ENCODE results near the gene FAM83E. TPM values are rescaled to one million over a fixed set of nuclear protein-coding genes. Genes with fewer than 3 reads are reported as not detected.

FAM83E gene
- total and polyA plus RNA-seq, 4 experiments from 2014 or later, result 4.3 to 5.3 TPM; not detected in 2

GRCh38 chr19:48624791-48625723, 10.2 kb upstream of the FAM83E start:
- DNase-seq, result no peak
- peaks cover 20% of the 10 kb centered on the region for H3K4me1 ChIP-seq (ENCODE audit: insufficient read depth, low read length)
- no peaks in the 10 kb centered on the region for H3K27me3 Mint-ChIP-seq
- peaks cover 16 to 45% (median 27%) of the 10 kb centered on the region in 4 donors for H3K4me1 Mint-ChIP-seq
- H3K4me3 ChIP-seq (ENCODE audit: low read length in 2 of 2), result peak overlapping the region in 1 of 2 donors; percentile 33
- POLR2A ChIA-PET (ENCODE audit: partially characterized antibody), result interaction anchor here (6.6 kb wide), 1 partner anchor 9 kb away, joined by 61 read pairs; no protein-coding TSS in a partner anchor
- H3K27ac ChIP-seq (ENCODE audit: low read depth, low read length), result peak overlapping the region; percentile 68
- no peaks in the 10 kb centered on the region for H3K9me3 Mint-ChIP-seq
- H3K36me3 Mint-ChIP-seq, result peaks cover 4 to 29% of the 10 kb centered on the region in 2 donors
- H3K9me3 ChIP-seq (ENCODE audit: control insufficient read depth in 1 of 2, low read length in 2 of 2), result no peaks in the 10 kb centered on the region
- CTCF ChIA-PET (ENCODE audit: partially characterized antibody), result interaction anchor here (1.9 kb wide), 1 partner anchor 20 kb away, joined by 7 read pairs; the partner anchor contains the start of gene CA11
- peak overlapping the region in 5 of 8 donors; percentile 39 to 92 (median 87) for H3K4me3 Mint-ChIP-seq
- H3K27me3 ChIP-seq (ENCODE audit: insufficient read depth, low read length), result no peaks in the 10 kb centered on the region
- peak overlapping the region; percentile 76 to 97 (median 88) for H3K27ac Mint-ChIP-seq
- intact Hi-C loops (cut with micrococcal nuclease), result loop anchor here (1.0 kb wide), 2 partner anchors 12 to 21 kb away; partner anchors contain the start of genes CA11 and DBP
- peaks cover 4% of the 10 kb centered on the region for H3K36me3 ChIP-seq (ENCODE audit: insufficient read depth, low read length)

- Mint-ChIP-seq H3K4me1 (peaks cover 22 to 54% (median 34%) of the 10 kb centered on the region in 4 donors), H3K4me3 (peak overlapping the region; percentile 59 to 93 (median 84)), H3K27ac (peak overlapping the region; percentile 79 to 98 (median 96)), H3K27me3 (no peaks in the 10 kb centered on the region), H3K36me3 (peaks cover 4 to 31% of the 10 kb centered on the region in 2 donors), H3K9me3 (no peaks in the 10 kb centered on the region)
- H3K27me3 ChIP-seq (ENCODE audit: insufficient read depth, low read length), result no peaks in the 10 kb centered on the region
- peak; percentile 87 to 91 (median 90) for DNase-seq
- intact Hi-C loops (cut with micrococcal nuclease), result loop anchor here (1.0 kb wide), 2 partner anchors 13 to 22 kb away; partner anchors contain the start of genes CA11 and DBP
- H3K4me3 ChIP-seq (ENCODE audit: low read length in 2 of 2), result peak overlapping the region; percentile 13 to 33
- POLR2A ChIA-PET (ENCODE audit: partially characterized antibody), result interaction anchor here (0.6 to 6.6 kb wide), 8 partner anchors 10 to 369 kb away, joined by 3 to 61 read pairs (median 4); partner anchors contain the start of genes CA11, DBP, FAM83E and FTL
- no peaks in the 10 kb centered on the region for H3K9me3 ChIP-seq (ENCODE audit: control insufficient read depth in 1 of 2, low read length in 2 of 2)
- peaks cover 27% of the 10 kb centered on the region for H3K4me1 ChIP-seq (ENCODE audit: insufficient read depth, low read length)
- peak overlapping the region; percentile 68 for H3K27ac ChIP-seq (ENCODE audit: low read depth, low read length)
- CTCF ChIA-PET (ENCODE audit: partially characterized antibody), result interaction anchor here (0.7 to 1.9 kb wide), 3 partner anchors 21 to 369 kb away, joined by 3 to 7 read pairs (median 3); partner anchors contain the start of genes CA11 and RUVBL2
- no peaks in the 10 kb centered on the region for H3K36me3 ChIP-seq (ENCODE audit: insufficient read depth, low read length)
Observed at GRCh38 chr19:48624067-48624594, 9.3 kb upstream of the FAM83E start.

DNA sequence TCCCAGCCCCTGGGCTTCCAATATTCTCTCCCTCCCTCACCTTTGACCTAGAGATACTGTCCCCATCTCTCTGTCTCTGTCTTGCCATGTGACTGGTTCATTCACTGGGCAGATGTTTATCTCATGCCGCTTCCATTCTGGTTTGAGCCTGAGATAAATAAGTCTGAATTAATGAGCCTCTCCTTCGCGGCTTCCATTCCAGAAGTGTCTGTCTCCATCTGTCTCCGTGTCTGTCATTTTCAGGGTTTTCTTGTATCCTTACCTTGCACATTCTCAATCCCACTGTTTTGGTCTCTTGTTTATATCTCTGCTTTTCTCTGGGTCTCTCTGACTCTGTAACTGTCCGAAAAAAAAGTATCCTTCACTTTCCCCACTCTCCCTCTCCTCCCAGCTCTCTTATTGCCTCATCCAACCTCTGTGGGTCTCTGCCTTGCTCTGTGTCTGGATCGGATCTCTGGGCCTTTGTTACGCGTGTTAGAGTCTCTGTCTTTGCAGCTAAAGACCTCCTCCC, 8.7 kb upstream of the FAM83E start:
- DNase-seq, result no peak
- peak overlapping the region; percentile 68 for H3K27ac ChIP-seq (ENCODE audit: low read depth, low read length)
- H3K9me3 Mint-ChIP-seq, result no peaks in the 10 kb centered on the region
- ChIA-PET CTCF (ENCODE audit: partially characterized antibody) (interaction anchor here (0.7 to 1.9 kb wide), 3 partner anchors 22 to 370 kb away, joined by 3 to 7 read pairs (median 3); partner anchors contain the start of genes CA11 and RUVBL2), POLR2A (ENCODE audit: partially characterized antibody) (interaction anchor here (0.6 to 6.6 kb wide), 9 partner anchors 9 to 370 kb away, joined by 3 to 61 read pairs (median 4); partner anchors contain the start of genes CA11, DBP, FAM83E and FTL)
- peaks cover 22 to 59% (median 36%) of the 10 kb centered on the region in 4 donors for H3K4me1 Mint-ChIP-seq
- H3K27me3 ChIP-seq (ENCODE audit: insufficient read depth, low read length), result no peaks in the 10 kb centered on the region
- peak overlapping the region; percentile 59 to 93 (median 84) for H3K4me3 Mint-ChIP-seq
- H3K36me3 ChIP-seq (ENCODE audit: insufficient read depth, low read length), result no peaks in the 10 kb centered on the region
- H3K4me3 ChIP-seq (ENCODE audit: low read length in 2 of 2), result peak overlapping the region; percentile 13 to 33
- peaks cover 4 to 34% of the 10 kb centered on the region in 2 donors for H3K36me3 Mint-ChIP-seq
- intact Hi-C loops (cut with micrococcal nuclease), result loop anchor here (1.0 kb wide), 2 partner anchors 14 to 23 kb away; partner anchors contain the start of genes CA11 and DBP
- no peaks in the 10 kb centered on the region for H3K9me3 ChIP-seq (ENCODE audit: control insufficient read depth in 1 of 2, low read length in 2 of 2)
- peak overlapping the region; percentile 79 to 98 (median 96) for H3K27ac Mint-ChIP-seq
- H3K27me3 Mint-ChIP-seq, result no peaks in the 10 kb centered on the region
- H3K4me1 ChIP-seq (ENCODE audit: insufficient read depth, low read length), result peaks cover 27% of the 10 kb centered on the region

- peak overlapping the region; percentile 76 to 81 for H3K4me3 ChIP-seq (ENCODE audit: low read length in 2 of 2)
- POLR2A ChIA-PET (ENCODE audit: partially characterized antibody), result interaction anchor here (0.6 to 6.6 kb wide), 33 partner anchors 9 to 1346 kb away, joined by 3 to 70 read pairs (median 4); partner anchors contain the start of genes CA11, DBP, FTL and GYS1
- intact Hi-C loops (cut with micrococcal nuclease), result loop anchor here (1.0 to 5.0 kb wide), 7 partner anchors 17 to 465 kb away; partner anchors contain the start of genes CA11, CYTH2, DBP and GYS1
Observed at GRCh38 chr19:48619692-48620585, 5.1 kb upstream of the FAM83E start.

DNA sequence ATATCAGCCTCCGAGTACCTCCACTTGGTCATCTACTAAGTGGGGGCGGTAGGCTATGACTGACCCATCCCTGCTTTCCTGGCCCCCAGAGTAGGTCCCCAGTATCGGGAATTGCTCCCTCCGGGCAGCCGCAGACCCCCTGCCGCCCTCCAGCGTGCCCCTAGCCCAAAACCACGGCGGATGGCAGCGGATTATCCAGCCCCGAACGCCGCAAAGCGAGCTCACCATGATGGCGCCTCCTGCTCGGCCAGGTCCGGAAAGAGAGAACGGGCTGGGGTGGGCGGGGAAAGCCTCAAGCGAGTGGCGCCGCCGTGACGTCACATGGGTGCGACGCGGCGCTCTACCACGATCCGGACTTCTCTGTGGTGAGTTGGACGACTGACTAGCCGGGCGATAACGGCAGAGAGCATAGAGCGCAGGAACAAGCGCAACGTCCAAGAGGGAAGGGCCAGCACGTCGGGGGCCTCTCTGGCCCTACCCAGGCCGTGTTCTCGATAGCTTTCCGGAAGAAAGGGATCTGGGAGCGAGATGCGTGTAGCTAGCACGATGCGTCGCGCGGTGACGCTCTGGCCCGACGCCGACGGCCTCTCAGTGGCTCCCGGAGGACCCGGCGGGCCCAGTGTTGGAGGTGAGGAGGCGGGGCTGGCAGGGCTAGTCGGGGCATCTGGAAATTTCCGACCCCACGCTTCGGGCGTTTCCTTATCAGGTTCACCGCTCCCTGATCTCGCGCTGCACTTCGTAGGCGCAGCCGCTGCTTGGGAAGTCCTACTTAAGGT, 4.2 kb upstream of the FAM83E start, which contains the start of the genes RPL18 and SPHK2:
TSS of gene RPL18 (minus strand) at position 263 of the 776 bp plus-strand sequence. CDS start at position 228, 35 bp downstream.
TSS of gene SPHK2 (plus strand) at position 591 of the 776 bp plus-strand sequence. CDS start 1,009 bp downstream, outside the sequence.
- CTCF ChIA-PET (ENCODE audit: partially characterized antibody), result interaction anchor here (1.0 to 1.5 kb wide), 5 partner anchors 10 to 130 kb away, joined by 3 to 5 read pairs (median 4); no protein-coding TSS in a partner anchor
- Histone ChIP-seq H3K36me3 (ENCODE audit: insufficient read depth, low read length) (peaks cover 35% of the 10 kb centered on the region), H3K9me3 (ENCODE audit: control insufficient read depth in 1 of 2, low read length in 2 of 2) (no peaks in the 10 kb centered on the region), H3K4me1 (ENCODE audit: insufficient read depth, low read length) (peaks cover 50% of the 10 kb centered on the region), H3K27ac (ENCODE audit: low read depth, low read length) (peak within 1 kb of the TSS; percentile 88), H3K4me3 (ENCODE audit: low read length in 2 of 2) (peak within 1 kb of the TSS; percentile 76 to 81), H3K27me3 (ENCODE audit: insufficient read depth, low read length) (no peaks in the 10 kb centered on the region)
- peak; percentile 94 to 97 (median 96) for DNase-seq
- H3K27me3 Mint-ChIP-seq, result no peaks in the 10 kb centered on the region
- H3K9me3 Mint-ChIP-seq, result peaks cover 0 to 2% (median 0%) of the 10 kb centered on the region in 8 donors
- peaks cover 27 to 74% (median 49%) of the 10 kb centered on the region in 4 donors for H3K4me1 Mint-ChIP-seq
- H3K36me3 Mint-ChIP-seq, result peaks cover 27 to 67% of the 10 kb centered on the region in 2 donors
- H3K27ac Mint-ChIP-seq, result peak within 1 kb of the TSS; percentile 97 to 99 (median 98)
- intact Hi-C loops (cut with micrococcal nuclease), result loop anchor here (1.0 to 5.0 kb wide), 7 partner anchors 18 to 466 kb away; partner anchors contain the start of genes CA11, CYTH2, DBP and GYS1
- POLR2A ChIA-PET (ENCODE audit: partially characterized antibody), result interaction anchor here (0.6 to 5.6 kb wide), 41 partner anchors 10 to 1345 kb away, joined by 3 to 70 read pairs (median 4); partner anchors contain the start of genes CA11, DBP, GYS1 and KDELR1
- H3K4me3 Mint-ChIP-seq, result peak within 1 kb of the TSS; percentile 95 to 98 (median 96)

More at GRCh38 chr19:48619692-48620585, 5.1 kb upstream of the FAM83E start:
- Histone ChIP-seq H3K27me3 (ENCODE audit: insufficient read depth, low read length) (no peaks in the 10 kb centered on the region), H3K9me3 (ENCODE audit: control insufficient read depth in 1 of 2, low read length in 2 of 2) (no peaks in the 10 kb centered on the region), H3K27ac (ENCODE audit: low read depth, low read length) (peak overlapping the region; percentile 88), H3K4me1 (ENCODE audit: insufficient read depth, low read length) (peaks cover 55% of the 10 kb centered on the region), H3K36me3 (ENCODE audit: insufficient read depth, low read length) (peaks cover 31% of the 10 kb centered on the region)
- CTCF ChIA-PET (ENCODE audit: partially characterized antibody), result interaction anchor here (0.6 to 1.5 kb wide), 6 partner anchors 11 to 130 kb away, joined by 3 to 5 read pairs (median 4); no protein-coding TSS in a partner anchor
- Mint-ChIP-seq H3K36me3 (peaks cover 27 to 64% of the 10 kb centered on the region in 2 donors), H3K9me3 (peaks cover 0 to 2% (median 0%) of the 10 kb centered on the region in 8 donors), H3K4me3 (peak overlapping the region; percentile 95 to 98 (median 96)), H3K4me1 (peaks cover 30 to 79% (median 50%) of the 10 kb centered on the region in 4 donors), H3K27ac (peak overlapping the region; percentile 97 to 99 (median 98)), H3K27me3 (no peaks in the 10 kb centered on the region)
- no peak for DNase-seq

All from CD4-positive, alpha-beta memory T cell (primary cell).